Suprapubic skin (tissue), 4 donors: ENCODE data around the gene LUZP4. TPM values are rescaled to one million over a fixed set of nuclear protein-coding genes. Genes with fewer than 3 reads are reported as not detected.
"Not testable (repeated sequence)": the region's sequence is repeated elsewhere in the genome, so short reads cannot be mapped to it uniquely, and the experiment has no call there.

Experiments used
- DNase-seq, 2 donors: peaks; one replicate each; pipeline ENCODE4 v3.0.0-alpha.2; 2019; ENCODE audit warnings: low spot score in 2 of 2
- H3K27ac ChIP-seq: fragments of 200-600 bp; sonication (generic); one replicate; pipeline ENCODE4 v1.5.1; 2019
- H3K27me3 ChIP-seq: fragments of 200-600 bp; sonication (generic); one replicate; pipeline ENCODE4 v1.5.1; 2019
- H3K36me3 ChIP-seq: fragments of 200-600 bp; sonication (generic); one replicate; pipeline ENCODE4 v1.5.1; 2019
- H3K4me1 ChIP-seq: fragments of 200-600 bp; sonication (generic); one replicate; pipeline ENCODE4 v1.5.1; 2019
- H3K4me3 ChIP-seq: fragments of 200-600 bp; sonication (generic); one replicate; pipeline ENCODE4 v1.5.1; 2019; ENCODE audit warnings: mild to moderate bottlenecking
- H3K9me3 ChIP-seq: fragments of 200-600 bp; sonication (generic); one replicate; pipeline ENCODE4 v1.5.1; 2019
- EP300 ChIP-seq: sonication (generic); formaldehyde crosslinking; IDR thresholded peaks from one replicate; pipeline ENCODE4 v1.6.1; 2017; ENCODE audit warnings: antibody characterized with exemption
- POLR2A ChIP-seq, 2 donors: fragments of 450-650 bp; IDR thresholded peaks; one replicate each; pipeline ENCODE4 v1.6.1; 2017; ENCODE audit warnings: antibody characterized with exemption in 2 of 2, mild to moderate bottlenecking in 2 of 2, moderate library complexity in 2 of 2
- POLR2AphosphoS5 ChIP-seq, 3 donors: sonication (generic); formaldehyde crosslinking; IDR thresholded peaks; one replicate each; pipeline ENCODE4 v1.6.1; 2017; ENCODE audit warnings: antibody characterized with exemption in 3 of 3
- WGBS: methylation state at CpG from one replicate; pipeline ENCODE4 v1.1.5; 2018; 5-methylcytosine and 5-hydroxymethylcytosine counted together
- total RNA-seq, 4 donors: library from RNA; depleted of rRNA; stranded (reverse); fragments of >200 nt; gene quantifications; one replicate each; pipeline ENCODE4 v1.1.0, GENCODE V29; 2016
- TF ChIP-seq, protein P1 (sequence below), 2 donors: fragments of 200-600 bp in 1 of 2; fragments of 450-650 bp in 1 of 2; sonication (generic) in 1 of 2; IDR thresholded peaks; one replicate each; pipeline ENCODE4 v1.5.1; 2016 to 2019; ENCODE audit warnings: antibody characterized with exemption in 2 of 2, mild to moderate bottlenecking in 1 of 2, moderate library complexity in 1 of 2

The LUZP4 gene
- total RNA-seq, 4 donors from 2014 or later, result not detected

DNA sequence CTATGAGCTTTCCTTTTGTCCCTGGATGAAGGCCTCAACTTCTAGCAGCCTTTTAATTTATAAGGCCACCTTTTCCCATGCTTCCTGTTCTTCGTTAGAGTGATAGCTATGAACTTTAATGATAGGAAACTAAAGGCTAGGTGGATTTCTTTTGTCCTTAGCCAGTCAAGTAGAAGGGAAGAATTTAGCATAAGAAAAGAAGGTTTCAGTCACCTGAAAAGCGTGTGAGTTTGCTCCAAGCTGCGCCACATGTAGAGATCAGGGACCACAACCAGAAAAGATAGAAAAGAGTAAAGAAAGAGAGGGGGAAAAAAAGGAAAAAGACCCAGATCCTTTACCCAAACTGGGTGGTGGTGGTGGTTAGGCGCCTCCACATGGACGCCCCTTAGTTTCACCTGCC is 28.6 kb downstream of the LUZP4 start:
- Histone ChIP-seq H3K4me1 (no peaks in the 10 kb centered on the region), H3K4me3 (no peak overlapping the region), H3K27ac (no peak overlapping the region), H3K27me3 (no peaks in the 10 kb centered on the region), H3K36me3 (no peaks in the 10 kb centered on the region), H3K9me3 (no peaks in the 10 kb centered on the region)
- no peak for TF ChIP-seq POLR2AphosphoS5 (IDR thresholded peaks at IDR 0.05)
- TF ChIP-seq, protein P1, sequence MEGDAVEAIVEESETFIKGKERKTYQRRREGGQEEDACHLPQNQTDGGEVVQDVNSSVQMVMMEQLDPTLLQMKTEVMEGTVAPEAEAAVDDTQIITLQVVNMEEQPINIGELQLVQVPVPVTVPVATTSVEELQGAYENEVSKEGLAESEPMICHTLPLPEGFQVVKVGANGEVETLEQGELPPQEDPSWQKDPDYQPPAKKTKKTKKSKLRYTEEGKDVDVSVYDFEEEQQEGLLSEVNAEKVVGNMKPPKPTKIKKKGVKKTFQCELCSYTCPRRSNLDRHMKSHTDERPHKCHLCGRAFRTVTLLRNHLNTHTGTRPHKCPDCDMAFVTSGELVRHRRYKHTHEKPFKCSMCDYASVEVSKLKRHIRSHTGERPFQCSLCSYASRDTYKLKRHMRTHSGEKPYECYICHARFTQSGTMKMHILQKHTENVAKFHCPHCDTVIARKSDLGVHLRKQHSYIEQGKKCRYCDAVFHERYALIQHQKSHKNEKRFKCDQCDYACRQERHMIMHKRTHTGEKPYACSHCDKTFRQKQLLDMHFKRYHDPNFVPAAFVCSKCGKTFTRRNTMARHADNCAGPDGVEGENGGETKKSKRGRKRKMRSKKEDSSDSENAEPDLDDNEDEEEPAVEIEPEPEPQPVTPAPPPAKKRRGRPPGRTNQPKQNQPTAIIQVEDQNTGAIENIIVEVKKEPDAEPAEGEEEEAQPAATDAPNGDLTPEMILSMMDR (IDR thresholded peaks at IDR 0.05), result no peak
- no peak for DNase-seq
- WGBS, result 65% methylated on average over 5 of the region's 5 CpGs

DNA sequence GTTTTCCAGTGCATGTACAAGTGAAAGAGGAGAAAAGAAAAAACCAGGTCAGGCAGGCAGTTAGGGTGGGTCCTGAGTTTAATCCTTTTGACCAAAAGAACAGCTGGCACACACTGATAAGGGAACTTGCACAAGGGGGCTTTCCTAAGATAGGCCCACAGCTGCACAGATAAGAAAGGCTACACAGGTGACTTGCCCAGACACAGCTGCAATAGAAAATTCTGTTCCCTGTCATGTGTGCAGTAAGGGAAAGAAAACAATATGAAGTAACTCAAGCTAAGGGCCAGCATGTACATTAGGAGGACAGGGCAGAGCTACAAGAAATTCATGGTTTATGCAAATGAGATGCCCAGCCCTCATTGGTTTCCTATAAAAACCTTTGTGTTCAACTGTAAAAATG is 32.9 kb downstream of the LUZP4 start:
- TF ChIP-seq, protein P1 (IDR thresholded peaks at IDR 0.05), result no peak
- TF ChIP-seq POLR2AphosphoS5 (IDR thresholded peaks at IDR 0.05) (no peak), POLR2A (IDR thresholded peaks at IDR 0.05) (no peak), EP300 (no peak)
- Histone ChIP-seq H3K36me3 (no peaks in the 10 kb centered on the region), H3K27me3 (no peaks in the 10 kb centered on the region), H3K27ac (no peak overlapping the region), H3K9me3 (no peaks in the 10 kb centered on the region), H3K4me1 (no peaks in the 10 kb centered on the region), H3K4me3 (no peak overlapping the region)
- no peak for DNase-seq

DNA sequence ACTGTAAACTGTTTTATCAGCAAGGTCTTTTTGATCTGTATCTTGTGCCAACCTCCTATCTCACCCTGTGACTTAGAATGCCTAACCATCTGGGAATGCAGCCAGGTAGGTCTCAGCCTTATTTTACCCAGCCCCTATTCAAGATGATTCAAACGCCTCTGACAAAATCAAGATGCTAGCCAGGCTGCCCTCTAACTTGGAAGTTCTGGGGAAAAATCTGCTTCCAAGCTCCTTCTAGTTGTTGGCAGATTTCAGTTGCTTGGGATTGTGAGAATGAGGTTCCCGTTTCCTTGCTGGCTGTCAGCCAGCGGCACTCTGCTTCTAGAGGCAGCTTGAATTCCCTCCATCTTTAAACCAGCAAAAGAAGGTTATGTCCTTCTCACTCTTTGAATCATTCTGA is 34.7 kb downstream of the LUZP4 start:
- Histone ChIP-seq H3K4me3 (no peak overlapping the region), H3K9me3 (no peaks in the 10 kb centered on the region), H3K27me3 (no peaks in the 10 kb centered on the region), H3K27ac (no peak overlapping the region), H3K36me3 (no peaks in the 10 kb centered on the region), H3K4me1 (no peaks in the 10 kb centered on the region)
- 20% methylated on average over 3 of the region's 3 CpGs for WGBS
- no peak for DNase-seq
- TF ChIP-seq, protein P1 (IDR thresholded peaks at IDR 0.05), result no peak
- TF ChIP-seq POLR2AphosphoS5 (IDR thresholded peaks at IDR 0.05), result no peak
- no peak for TF ChIP-seq EP300
- TF ChIP-seq POLR2A (IDR thresholded peaks at IDR 0.05), result no peak

DNA sequence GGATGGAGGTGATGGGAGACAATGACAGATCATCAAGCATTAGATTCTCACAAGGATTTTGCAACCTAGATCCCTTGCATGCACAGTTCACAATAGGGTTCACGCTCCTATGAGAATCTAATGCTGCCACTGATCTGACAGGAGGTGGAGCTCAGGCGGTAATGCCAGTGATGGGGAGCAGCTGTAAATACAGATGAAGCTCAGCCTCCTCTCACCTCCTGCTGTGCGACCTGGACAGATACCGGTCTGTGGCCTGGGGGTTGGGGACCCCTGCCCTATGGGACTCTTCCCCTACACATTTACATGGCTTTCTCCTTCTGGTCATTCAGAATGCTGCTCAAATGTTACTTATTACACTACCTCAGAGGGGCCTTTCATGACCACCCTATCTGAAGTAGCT is 39.8 kb downstream of the LUZP4 start:
- not testable (repeated sequence) for H3K9me3 ChIP-seq, DNase-seq, H3K4me3 ChIP-seq, H3K27me3 ChIP-seq, H3K36me3 ChIP-seq, H3K27ac ChIP-seq, H3K4me1 ChIP-seq
- 60% methylated on average over 4 of the region's 4 CpGs for WGBS

DNA sequence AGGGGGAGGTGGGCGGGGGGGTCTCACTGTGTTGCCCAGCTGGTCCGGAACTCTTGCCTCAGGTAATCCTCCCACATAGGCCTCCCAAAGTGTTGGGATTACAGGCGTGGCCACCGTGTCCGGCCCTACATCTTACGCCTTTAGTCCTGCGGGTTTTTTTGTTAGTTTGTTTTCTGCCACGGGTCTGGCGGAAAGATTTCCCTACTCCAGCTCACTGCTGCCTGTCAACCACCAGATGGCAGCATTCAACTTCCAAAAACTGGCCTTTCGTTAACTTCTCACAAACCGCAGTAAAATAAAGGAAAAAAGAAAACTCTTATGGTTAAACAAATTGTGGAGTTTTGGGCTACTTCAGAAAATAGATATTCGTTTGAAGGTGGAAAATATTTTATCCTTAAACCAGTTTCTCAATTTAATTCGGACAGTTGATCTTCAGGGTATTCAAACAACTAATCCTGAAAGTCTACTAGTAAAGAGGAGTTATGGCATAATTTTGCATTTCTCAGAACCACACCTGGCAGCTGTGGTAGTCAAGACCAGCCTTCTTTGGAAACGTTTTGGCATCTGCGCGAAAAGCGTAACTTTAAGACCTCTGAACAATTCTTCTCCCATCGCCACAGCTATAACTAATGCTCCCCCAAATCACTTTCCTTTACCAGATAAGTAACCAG is 41.1 kb downstream of the LUZP4 start:
- H3K4me1 ChIP-seq, result no peaks in the 10 kb centered on the region
- H3K9me3 ChIP-seq, result no peaks in the 10 kb centered on the region
- H3K27ac ChIP-seq, result no peak overlapping the region
- no peak for DNase-seq
- H3K4me3 ChIP-seq, result no peak overlapping the region
- H3K36me3 ChIP-seq, result no peaks in the 10 kb centered on the region
- TF ChIP-seq, protein P1 (IDR thresholded peaks at IDR 0.05), result peak; percentile 50 to 62
- TF ChIP-seq POLR2AphosphoS5 (IDR thresholded peaks at IDR 0.05), result no peak
- H3K27me3 ChIP-seq, result no peaks in the 10 kb centered on the region
- WGBS, result 14% methylated on average over 18 of the region's 18 CpGs

DNA sequence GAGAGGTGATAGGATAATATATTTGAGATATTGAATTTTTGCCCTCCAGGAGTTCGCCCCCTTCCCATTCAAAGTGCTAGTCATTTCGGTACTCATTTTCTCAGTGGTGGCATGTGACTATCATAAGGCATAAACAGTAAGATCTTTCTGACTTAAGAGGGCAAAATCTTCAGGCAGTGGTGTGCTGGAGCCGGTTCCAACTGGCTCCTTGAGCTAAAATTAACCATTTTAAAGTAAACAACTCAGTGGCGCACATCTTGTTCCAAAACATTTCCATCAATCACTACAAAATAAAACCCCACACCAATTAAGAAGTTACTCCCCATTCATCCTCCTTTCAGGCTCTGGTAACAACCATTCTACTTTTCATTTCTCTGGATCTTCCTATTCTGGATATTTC is 43.3 kb downstream of the LUZP4 start:
- TF ChIP-seq, protein P1 (IDR thresholded peaks at IDR 0.05), result no peak
- TF ChIP-seq POLR2A (IDR thresholded peaks at IDR 0.05), result no peak
- TF ChIP-seq POLR2AphosphoS5 (IDR thresholded peaks at IDR 0.05), result no peak
- no peak for TF ChIP-seq EP300
- H3K4me1 ChIP-seq, result no peaks in the 10 kb centered on the region
- no peaks in the 10 kb centered on the region for H3K27me3 ChIP-seq
- no peaks in the 10 kb centered on the region for H3K36me3 ChIP-seq
- H3K9me3 ChIP-seq, result no peaks in the 10 kb centered on the region
- H3K4me3 ChIP-seq, result no peak overlapping the region
- WGBS, result 45% methylated on average over 4 of the region's 4 CpGs
- no peak for DNase-seq
- no peak overlapping the region for H3K27ac ChIP-seq
